HG03175 (cell line): ENCODE data around the gene EML2.
"Not testable (repeated sequence)": the region's sequence is repeated elsewhere in the genome, so short reads cannot be mapped to it uniquely, and the experiment has no call there.

ENCODE experiments used
- ATAC-seq: cut with Tn5 transposase; IDR thresholded peaks from one replicate; pipeline ENCODE4 v1.9.1; 2021; ENCODE audit warnings: mild to moderate bottlenecking, moderate library complexity; ENCODE audit not compliant: unreplicated experiment

The EML2 gene

DNA sequence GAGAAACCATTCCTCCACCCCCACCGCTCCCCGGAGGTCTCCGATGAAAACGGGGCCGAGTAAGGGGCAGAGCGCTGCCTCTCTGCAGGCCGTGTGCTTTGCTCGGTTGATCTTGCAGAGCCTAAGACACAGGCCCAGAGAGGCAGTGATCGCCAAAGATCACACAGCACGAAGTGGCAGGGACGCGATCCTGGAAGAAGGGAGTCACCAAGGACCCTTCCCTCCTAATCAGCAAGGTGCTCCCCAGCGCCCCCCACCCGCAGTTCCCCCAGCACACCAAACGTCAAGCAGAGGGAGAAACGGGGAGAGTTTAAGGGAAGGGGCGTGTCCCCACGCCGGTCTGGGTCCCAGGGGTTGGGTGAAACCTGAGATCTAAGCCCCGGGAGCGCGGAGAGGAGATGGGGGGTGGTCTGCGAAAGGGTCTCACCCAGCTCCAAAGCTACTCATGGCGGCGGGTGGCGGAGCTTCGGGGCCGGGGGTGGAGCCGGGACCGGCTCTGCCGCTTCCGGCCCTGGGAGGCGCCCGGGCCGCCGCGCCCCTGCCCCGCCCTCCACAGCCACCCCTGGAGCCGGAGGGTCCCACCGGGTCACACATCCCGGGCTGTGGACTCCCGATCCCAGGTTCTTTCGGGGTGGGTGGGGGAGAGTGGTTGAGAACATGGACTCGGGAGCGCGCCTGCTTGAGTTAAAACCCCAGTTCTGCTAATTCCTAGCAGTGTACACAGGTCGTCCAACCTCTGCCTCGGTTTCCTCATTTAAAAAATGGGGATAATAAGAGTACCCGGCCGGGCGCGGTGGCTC, at the start of gene EML2:
Gene EML2, minus strand, starts transcription at position 468 of the 800 bp plus-strand sequence. Its CDS starts 21 bp downstream, at position 447.
- no peak for ATAC-seq

DNA sequence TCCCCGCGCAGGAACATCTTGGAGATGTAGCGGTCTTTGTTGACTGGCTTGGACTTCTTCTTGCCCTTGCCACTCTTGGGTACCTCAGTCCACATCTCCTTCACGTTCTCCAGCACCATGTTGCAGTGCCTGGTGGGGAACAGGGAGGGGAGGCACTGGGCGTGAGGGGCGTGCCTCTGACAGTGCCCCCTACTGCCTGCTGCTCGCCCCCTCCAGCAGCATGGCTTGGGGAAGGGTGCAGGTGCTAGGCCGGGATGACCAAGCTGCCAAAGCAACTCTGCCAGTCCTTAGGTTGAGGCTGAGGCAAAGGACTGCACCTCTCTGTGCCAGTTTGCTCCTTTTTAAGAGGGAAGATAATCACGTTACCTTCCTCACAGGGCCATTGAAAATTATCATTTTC, 48.4 kb upstream of the EML2 start:
- no peak for ATAC-seq

DNA sequence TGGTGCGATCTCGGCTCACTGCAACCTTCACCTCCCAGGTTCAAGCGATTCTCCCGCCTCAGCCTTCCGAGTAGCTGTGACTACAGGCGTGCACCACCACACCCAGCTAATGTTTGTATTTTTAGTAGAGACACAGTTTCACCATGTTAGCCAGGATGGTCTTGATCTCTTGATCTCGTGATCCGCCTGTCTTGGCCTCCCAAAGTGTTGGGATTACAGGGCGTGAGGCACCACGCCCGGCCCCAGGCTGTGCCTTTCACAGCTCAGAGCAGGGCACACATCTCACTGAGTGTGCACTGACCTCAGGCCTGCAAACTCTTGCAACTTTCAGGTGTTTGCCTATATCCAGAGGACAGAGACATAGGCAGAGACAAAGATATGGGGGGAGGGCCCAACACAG, 45.8 kb upstream of the EML2 start:
- not testable (repeated sequence) for ATAC-seq

GRCh38 chr19:45682908-45683307, 43.7 kb upstream of the EML2 start:
- ATAC-seq, result no peak

DNA sequence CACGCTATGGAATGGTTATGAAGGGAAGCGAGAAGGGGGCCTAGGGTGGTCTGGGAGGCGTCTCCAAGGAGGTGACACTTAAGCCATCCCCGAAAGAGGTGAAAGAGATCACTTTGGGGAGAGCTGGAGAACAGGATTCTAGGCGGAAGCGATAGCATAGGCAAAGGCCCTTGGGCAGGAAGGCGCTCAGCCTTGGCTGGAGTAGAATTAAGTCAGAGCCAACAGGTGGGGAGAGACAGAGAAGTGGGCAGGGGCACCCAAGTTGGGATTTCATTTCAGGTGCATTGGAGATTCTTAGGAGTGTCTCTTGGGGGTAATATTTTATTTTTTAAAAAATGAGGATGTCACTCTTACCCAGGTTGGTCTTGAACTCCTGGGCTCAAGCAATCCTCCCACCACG, 42.9 kb upstream of the EML2 start:
- no peak for ATAC-seq

GRCh38 chr19:45681391-45682015, 42.3 kb upstream of the EML2 start:
- ATAC-seq, result peak; percentile 74

DNA sequence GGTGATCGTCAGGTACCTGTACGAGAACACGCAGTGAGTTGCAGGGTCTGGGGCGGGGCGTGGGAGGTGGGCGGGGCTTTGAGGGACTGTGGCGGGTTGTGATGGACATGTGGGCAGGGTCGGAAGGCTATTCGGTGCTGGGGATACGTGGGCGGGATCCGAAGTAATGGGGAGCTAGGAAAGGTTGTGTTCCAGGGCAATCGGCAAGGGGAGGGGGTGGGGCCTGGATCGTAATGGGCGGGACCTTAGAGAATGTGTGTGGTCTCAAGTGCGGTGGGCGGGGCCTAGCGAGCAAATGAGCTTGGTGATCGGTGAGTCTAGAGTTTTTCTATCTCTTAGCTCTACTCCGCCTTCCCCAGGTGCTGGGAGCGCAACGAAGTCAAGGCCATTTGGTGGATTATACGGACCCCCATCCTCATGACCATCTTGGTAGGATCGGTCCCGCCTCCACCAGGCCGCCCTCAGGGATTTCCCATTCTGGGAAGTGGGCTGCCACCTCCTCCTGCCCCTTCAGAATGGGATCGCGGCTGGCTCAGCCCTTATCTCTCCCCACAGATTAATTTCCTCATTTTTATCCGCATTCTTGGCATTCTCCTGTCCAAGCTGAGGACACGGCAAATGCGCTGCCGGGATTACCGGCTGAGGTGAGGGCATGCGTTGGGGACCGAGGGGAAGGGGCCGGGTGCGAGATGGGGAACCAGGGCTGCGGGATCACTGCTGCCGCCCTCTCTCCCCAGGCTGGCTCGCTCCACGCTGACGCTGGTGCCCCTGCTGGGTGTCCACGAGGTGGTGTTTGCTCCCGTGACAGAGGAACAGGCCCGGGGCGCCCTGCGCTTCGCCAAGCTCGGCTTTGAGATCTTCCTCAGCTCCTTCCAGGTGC, 38.4 kb upstream of the EML2 start:
- ATAC-seq, result peak; percentile 44

GRCh38 chr19:45676851-45677263, 37.7 kb upstream of the EML2 start:
- ATAC-seq, result no peak

DNA sequence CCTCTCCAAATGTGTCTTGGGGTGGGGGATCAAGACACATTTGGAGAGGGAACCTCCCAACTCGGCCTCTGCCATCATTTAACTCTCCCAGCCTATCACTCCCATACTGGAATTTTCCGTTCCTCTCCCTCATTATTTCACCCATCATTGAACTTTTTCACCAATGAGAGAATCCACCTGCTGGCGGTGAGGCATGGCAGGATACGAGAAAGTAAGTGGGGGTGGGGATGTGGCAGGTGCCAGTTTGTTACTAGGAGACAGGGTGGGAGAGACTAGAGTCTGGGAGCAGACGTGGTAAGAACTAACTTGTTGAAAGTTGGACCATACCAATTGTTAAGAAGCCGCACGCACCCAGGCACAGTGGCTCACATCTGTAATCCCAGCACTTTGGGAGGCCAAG, 35.7 kb upstream of the EML2 start:
- ATAC-seq, result no peak

GRCh38 chr19:45670670-45671453, 31.7 kb upstream of the EML2 start:
- peak; percentile 52 for ATAC-seq

- peak; percentile 3 for ATAC-seq
These were observed 29.2 kb upstream of the EML2 start for GRCh38 chr19:45668342-45668871.

- ATAC-seq, result no peak
These were observed 28.6 kb upstream of the EML2 start, which contains the start of gene GIPR for GRCh38 chr19:45667620-45668341. Gene GIPR, plus strand, starts transcription at chr19:45668221. Its CDS starts 1,300 bp downstream, at chr19:45669521.

GRCh38 chr19:45664575-45664974, 25.4 kb upstream of the EML2 start:
- no peak for ATAC-seq

GRCh38 chr19:45663800-45664199, 24.6 kb upstream of the EML2 start:
- no peak for ATAC-seq

DNA sequence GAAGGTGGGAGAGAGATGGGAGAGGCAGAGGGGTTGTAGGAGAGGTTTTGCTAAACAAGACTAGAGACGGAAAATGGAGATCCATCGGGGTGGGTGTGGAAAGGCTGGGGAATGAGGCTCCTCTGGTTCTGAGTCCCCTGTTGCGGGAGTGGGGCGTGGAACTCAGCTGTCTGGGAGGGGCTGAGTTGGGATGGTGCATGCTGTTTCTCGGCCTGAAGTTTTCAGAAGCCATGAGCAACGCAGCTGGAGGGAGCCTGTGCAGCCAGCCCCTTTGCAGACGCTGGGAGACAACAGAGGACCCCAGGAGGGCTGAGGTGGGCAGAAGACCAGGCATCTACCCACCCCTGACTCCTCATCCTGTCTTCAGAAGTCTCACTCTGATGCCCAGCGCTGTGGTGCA, 21.4 kb upstream of the EML2 start:
- no peak for ATAC-seq

DNA sequence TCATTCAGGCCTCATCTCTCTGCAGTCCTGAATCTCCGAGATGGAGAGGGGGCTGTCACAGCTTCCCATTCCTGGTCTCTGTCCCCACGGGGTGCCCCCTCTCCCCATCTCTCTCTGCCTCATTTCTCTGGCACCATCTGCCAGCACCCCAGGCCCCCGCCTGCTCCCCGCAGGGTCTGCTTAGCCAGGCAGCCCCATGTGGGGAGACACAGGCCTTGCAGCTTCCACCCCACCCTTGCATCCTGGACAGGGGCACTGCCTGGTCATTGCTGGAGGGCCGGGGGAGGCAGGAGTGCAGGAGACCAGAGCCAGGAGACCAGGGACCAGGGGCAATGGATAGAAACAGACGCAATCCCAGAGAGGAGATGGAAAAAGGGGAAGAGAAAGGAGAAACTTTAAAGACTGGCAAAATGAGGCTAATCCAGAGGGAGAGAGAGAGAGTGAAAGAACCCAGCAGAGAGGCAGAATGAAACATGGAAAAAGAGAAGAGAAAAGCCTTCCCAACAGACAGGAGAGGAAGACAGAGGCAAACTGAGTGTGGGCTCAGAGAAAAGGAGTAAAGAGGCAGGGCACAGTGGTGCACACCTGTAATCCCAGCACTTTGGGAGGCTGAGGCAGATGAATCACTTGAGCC, 20.0 kb upstream of the EML2 start:
- no peak for ATAC-seq

- ATAC-seq, result no peak
These were observed 18.4 kb upstream of the EML2 start for GRCh38 chr19:45657520-45658167.

GRCh38 chr19:45655073-45655472, 15.9 kb upstream of the EML2 start:
- no peak for ATAC-seq

DNA sequence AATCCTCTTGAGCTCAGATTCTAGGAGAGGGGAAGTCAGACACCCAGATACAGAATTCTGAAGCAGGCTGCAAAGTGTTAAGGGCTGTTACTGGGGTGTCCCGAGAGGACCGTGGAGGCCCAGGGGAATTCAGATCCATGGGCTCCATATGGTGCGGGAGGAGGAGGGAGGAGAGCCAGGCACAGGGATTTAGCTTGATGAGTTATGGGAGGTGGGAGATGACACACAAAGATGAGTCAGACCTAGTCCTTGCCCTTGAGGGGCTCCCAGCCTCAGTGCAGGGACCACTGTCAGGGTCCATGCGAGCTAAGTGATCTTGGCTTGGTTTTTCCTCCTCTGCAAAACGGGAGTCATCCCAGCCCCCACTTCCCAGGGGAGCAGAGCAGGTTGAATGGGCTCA, 14.4 kb upstream of the EML2 start:
- no peak for ATAC-seq
